ENCODE measurements around the gene PHTF1. TPM values are rescaled to one million over a fixed set of nuclear protein-coding genes. Genes with fewer than 3 reads are reported as not detected.

Gene PHTF1
- total and polyA plus RNA-seq, 2 donors (not counting 1 experiment from before 2014, with no cell fraction given) = 3.6 to 18.5 TPM

DNA sequence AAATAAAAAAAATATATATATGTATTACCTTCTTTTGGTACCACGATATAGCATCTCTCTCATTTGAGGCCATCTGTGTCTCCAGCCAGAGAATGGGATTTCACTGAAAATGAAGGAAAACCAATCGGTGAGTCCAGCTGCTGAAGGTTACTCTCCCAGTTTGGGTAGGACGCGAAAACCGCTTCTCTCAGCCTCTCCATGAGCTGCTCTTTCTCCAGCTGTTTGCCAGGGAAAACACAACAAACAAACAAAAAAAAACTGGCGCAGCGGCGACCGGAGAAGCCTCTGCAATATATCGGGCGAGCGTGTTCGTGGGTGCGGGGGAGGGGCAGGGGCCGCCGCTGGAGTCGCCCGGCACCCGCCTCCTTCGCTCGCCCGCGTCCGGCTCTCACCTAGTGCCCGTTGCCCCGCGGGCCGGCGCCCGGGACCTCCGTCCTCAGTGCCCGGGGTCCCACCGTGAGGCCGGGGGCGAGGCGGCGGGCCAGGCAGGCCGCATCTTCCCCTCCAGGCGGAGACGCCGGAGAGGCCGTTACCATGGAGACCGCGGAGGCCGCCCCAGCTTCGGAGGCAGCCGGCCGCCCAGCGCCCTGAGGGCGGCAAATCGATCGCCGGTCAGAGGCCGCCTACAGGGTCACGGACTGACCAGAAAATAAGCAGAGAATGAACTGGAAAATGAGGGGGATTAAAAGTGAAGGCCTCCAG lies 504 bp downstream of the PHTF1 start:
- Histone ChIP-seq H3K4me1 (ENCODE audit: control insufficient read depth in 2 of 2, insufficient read depth in 2 of 2, low read length in 2 of 2) (peaks cover 6 to 20% of the 10 kb centered on the region in 2 donors), H2AFZ (ENCODE audit: insufficient read depth, low read depth, low read length, poor library complexity, severe bottlenecking) (peak overlapping the region; percentile 95), H3K9me3 (ENCODE audit: control extremely low read depth in 1 of 3, control insufficient read depth in 2 of 3, insufficient read depth in 1 of 3, low read length in 2 of 3) (no peaks in the 10 kb centered on the region), H3K36me3 (replicated peaks in 1 of 2; ENCODE audit: control extremely low read depth in 1 of 2, control insufficient read depth in 1 of 2, extremely low read depth in 1 of 2, insufficient read depth in 2 of 2, low read length in 1 of 2) (peaks cover 0 to 2% of the 10 kb centered on the region in 2 experiments), H4K20me1 (ENCODE audit: control insufficient read depth, insufficient read depth, low read length, poor library complexity, severe bottlenecking) (no peaks in the 10 kb centered on the region), H3K79me2 (ENCODE audit: control insufficient read depth, insufficient read depth, low read length) (peaks cover 15% of the 10 kb centered on the region), H3K4me3 (ENCODE audit: control extremely low read depth in 1 of 5, extremely low read depth in 1 of 5, insufficient read depth in 1 of 5, low read depth in 2 of 5, low read length in 4 of 5) (peak overlapping the region; percentile 76 to 93 (median 92)), H3K4me2 (replicated peaks; ENCODE audit: low read depth, low read length, poor library complexity, severe bottlenecking) (peak overlapping the region; percentile 85), H3K9ac (ENCODE audit: low read length) (peak overlapping the region; percentile 84), H3K27ac (ENCODE audit: low read length in 2 of 2) (peak overlapping the region; percentile 86 to 90), H3K27me3 (replicated peaks in 1 of 4; ENCODE audit: control extremely low read depth in 1 of 4, control insufficient read depth in 3 of 4, insufficient read depth in 4 of 4, low read length in 3 of 4) (no peaks in the 10 kb centered on the region)
- Mint-ChIP-seq H3K4me1 (peaks cover 23% of the 10 kb centered on the region), H3K9me3 (ENCODE audit: insufficient read depth) (no peaks in the 10 kb centered on the region), H3K4me3 (peak overlapping the region; percentile 99), H3K27ac (peak overlapping the region; percentile 99), H3K27me3 (no peaks in the 10 kb centered on the region)
- intact Hi-C loops (cut with micrococcal nuclease) = loop anchor here (1.0 to 10.0 kb wide), 8 partner anchors 54 to 1144 kb away; partner anchors contain the start of genes CAPZA1, CSDE1, DCLRE1B and HIPK1
- CTCF ChIA-PET = interaction anchor here (0.9 to 1.6 kb wide), 3 partner anchors 53 to 665 kb away, joined by 3 to 7 read pairs (median 4); partner anchors contain the start of gene RSBN1
- ATAC-seq (ENCODE audit: low read depth) = peak; percentile 55
- WGBS (ENCODE audit: insufficient coverage) = 0% methylated on average over 47 of the region's 55 CpGs
- POLR2A ChIA-PET = interaction anchor here (0.7 to 1.8 kb wide), 2 partner anchors 53 to 74 kb away, joined by 3 to 8 read pairs; partner anchors contain the start of gene RSBN1
- peak; percentile 79 for DNase-seq
- TF ChIP-seq, protein P1, sequence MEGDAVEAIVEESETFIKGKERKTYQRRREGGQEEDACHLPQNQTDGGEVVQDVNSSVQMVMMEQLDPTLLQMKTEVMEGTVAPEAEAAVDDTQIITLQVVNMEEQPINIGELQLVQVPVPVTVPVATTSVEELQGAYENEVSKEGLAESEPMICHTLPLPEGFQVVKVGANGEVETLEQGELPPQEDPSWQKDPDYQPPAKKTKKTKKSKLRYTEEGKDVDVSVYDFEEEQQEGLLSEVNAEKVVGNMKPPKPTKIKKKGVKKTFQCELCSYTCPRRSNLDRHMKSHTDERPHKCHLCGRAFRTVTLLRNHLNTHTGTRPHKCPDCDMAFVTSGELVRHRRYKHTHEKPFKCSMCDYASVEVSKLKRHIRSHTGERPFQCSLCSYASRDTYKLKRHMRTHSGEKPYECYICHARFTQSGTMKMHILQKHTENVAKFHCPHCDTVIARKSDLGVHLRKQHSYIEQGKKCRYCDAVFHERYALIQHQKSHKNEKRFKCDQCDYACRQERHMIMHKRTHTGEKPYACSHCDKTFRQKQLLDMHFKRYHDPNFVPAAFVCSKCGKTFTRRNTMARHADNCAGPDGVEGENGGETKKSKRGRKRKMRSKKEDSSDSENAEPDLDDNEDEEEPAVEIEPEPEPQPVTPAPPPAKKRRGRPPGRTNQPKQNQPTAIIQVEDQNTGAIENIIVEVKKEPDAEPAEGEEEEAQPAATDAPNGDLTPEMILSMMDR (IDR thresholded peaks at IDR 0.05) = no peak
- no peak for TF ChIP-seq EZH2 (IDR thresholded peaks at IDR 0.05; ENCODE audit: borderline replicate concordance, insufficient read depth, low read depth, low read length, poor library complexity, severe bottlenecking)

DNA sequence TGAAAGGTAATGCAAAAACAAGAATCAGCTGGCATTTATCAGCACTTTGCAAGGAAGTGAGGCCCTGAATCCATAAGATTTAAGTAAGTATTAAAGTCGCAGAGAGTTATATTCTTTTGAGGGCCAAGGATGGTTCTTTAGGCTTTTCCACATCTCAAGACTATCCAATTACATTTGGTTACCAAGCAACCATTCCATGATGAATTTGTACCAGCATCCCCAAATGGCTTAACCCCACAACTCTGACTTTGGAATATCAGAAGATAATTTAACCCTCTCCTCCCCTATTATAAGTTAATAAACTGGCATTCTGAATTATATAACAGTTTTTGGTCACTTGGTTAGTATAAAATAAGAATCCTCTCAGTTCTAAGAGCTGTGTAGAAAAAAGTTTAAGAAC lies 2.8 kb downstream of the PHTF1 start:
- TF ChIP-seq, protein P1 (IDR thresholded peaks at IDR 0.05) = no peak
- no peak for TF ChIP-seq EZH2 (IDR thresholded peaks at IDR 0.05; ENCODE audit: borderline replicate concordance, insufficient read depth, low read depth, low read length, poor library complexity, severe bottlenecking)
- intact Hi-C loops (cut with micrococcal nuclease) = loop anchor here (5.0 to 10.0 kb wide), 4 partner anchors 364 to 1142 kb away; partner anchors contain the start of genes CAPZA1, MAGI3, PPM1J and SLC16A1
- H3K27ac Mint-ChIP-seq = no peak overlapping the region
- no peak for DNase-seq
- no peaks in the 10 kb centered on the region for H3K9me3 Mint-ChIP-seq (ENCODE audit: insufficient read depth)
- Histone ChIP-seq H3K9ac (ENCODE audit: low read length) (no peak overlapping the region), H3K79me2 (ENCODE audit: control insufficient read depth, insufficient read depth, low read length) (peaks cover 15% of the 10 kb centered on the region), H3K27me3 (replicated peaks in 1 of 4; ENCODE audit: control extremely low read depth in 1 of 4, control insufficient read depth in 3 of 4, insufficient read depth in 4 of 4, low read length in 3 of 4) (no peaks in the 10 kb centered on the region), H3K36me3 (replicated peaks in 1 of 2; ENCODE audit: control extremely low read depth in 1 of 2, control insufficient read depth in 1 of 2, extremely low read depth in 1 of 2, insufficient read depth in 2 of 2, low read length in 1 of 2) (peaks cover 0 to 2% of the 10 kb centered on the region in 2 experiments), H3K4me3 (ENCODE audit: control extremely low read depth in 1 of 5, extremely low read depth in 1 of 5, insufficient read depth in 1 of 5, low read depth in 2 of 5, low read length in 4 of 5) (no peak overlapping the region), H3K4me2 (replicated peaks; ENCODE audit: low read depth, low read length, poor library complexity, severe bottlenecking) (no peak overlapping the region), H3K9me3 (ENCODE audit: control extremely low read depth in 1 of 3, control insufficient read depth in 2 of 3, insufficient read depth in 1 of 3, low read length in 2 of 3) (no peaks in the 10 kb centered on the region), H3K27ac (ENCODE audit: low read length in 2 of 2) (no peak overlapping the region), H2AFZ (ENCODE audit: insufficient read depth, low read depth, low read length, poor library complexity, severe bottlenecking) (no peak overlapping the region), H3K4me1 (ENCODE audit: control insufficient read depth in 2 of 2, insufficient read depth in 2 of 2, low read length in 2 of 2) (peaks cover 6 to 20% of the 10 kb centered on the region in 2 donors), H4K20me1 (ENCODE audit: control insufficient read depth, insufficient read depth, low read length, poor library complexity, severe bottlenecking) (no peaks in the 10 kb centered on the region)
- peak overlapping the region; percentile 15 for H3K4me3 Mint-ChIP-seq
- no peaks in the 10 kb centered on the region for H3K27me3 Mint-ChIP-seq
- ATAC-seq (ENCODE audit: low read depth) = no peak
- no CpG with 5 or more reads among the region's 1 CpG for WGBS (ENCODE audit: insufficient coverage)
- ChIA-PET POLR2A (interaction anchor here (0.7 kb wide), 1 partner anchor 111 kb away, joined by 3 read pairs; no protein-coding TSS in a partner anchor), CTCF (no interaction called here)
- H3K4me1 Mint-ChIP-seq = peaks cover 27% of the 10 kb centered on the region
